ENCODE measurements around the gene COL12A1.
A peak's percentile ranks its signal among the peaks of the same experiment; 100 is the strongest.

Gene COL12A1

GRCh38 chr6:75205776-75206575 lies at the start of gene COL12A1:
Gene COL12A1 (minus strand): TSS chr6:75206053. CDS start chr6:75202792, 3,261 bp downstream.
- peak; percentile 22 for DNase-seq (ENCODE audit: extremely low spot score)
- CTCF ChIA-PET: interaction anchor here (1.0 to 6.6 kb wide), 10 partner anchors 15 to 1472 kb away, joined by 3 to 55 read pairs (median 4); no protein-coding TSS in a partner anchor
- TF ChIP-seq, protein P1, sequence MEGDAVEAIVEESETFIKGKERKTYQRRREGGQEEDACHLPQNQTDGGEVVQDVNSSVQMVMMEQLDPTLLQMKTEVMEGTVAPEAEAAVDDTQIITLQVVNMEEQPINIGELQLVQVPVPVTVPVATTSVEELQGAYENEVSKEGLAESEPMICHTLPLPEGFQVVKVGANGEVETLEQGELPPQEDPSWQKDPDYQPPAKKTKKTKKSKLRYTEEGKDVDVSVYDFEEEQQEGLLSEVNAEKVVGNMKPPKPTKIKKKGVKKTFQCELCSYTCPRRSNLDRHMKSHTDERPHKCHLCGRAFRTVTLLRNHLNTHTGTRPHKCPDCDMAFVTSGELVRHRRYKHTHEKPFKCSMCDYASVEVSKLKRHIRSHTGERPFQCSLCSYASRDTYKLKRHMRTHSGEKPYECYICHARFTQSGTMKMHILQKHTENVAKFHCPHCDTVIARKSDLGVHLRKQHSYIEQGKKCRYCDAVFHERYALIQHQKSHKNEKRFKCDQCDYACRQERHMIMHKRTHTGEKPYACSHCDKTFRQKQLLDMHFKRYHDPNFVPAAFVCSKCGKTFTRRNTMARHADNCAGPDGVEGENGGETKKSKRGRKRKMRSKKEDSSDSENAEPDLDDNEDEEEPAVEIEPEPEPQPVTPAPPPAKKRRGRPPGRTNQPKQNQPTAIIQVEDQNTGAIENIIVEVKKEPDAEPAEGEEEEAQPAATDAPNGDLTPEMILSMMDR (IDR thresholded peaks at IDR 0.05; ENCODE audit: control extremely low read depth, extremely low read depth, low read depth, missing control alignments): no peak
- POLR2A ChIA-PET: no interaction called here

DNA sequence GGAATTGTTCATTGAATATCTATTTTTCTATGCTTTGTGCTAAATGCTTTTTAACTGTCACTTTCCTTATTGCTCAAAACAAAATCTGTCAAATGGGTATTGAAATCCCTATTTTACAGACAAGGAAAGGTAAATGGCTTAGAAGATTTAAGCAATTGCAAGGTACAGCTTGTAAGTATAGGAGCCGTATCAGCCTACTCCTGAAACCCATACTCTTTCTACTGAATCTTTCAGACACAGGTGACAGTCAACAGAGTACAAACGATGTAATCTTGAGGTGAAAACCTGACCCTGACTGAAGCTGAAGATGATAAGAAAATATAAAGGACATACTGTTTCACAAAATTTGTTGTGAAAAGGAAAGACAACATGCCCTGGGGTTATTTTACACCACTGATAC lies 44.7 kb upstream of the COL12A1 start:
- ChIA-PET CTCF (interaction anchor here (0.9 to 2.4 kb wide), 7 partner anchors 10 to 42 kb away, joined by 3 to 11 read pairs (median 3); no protein-coding TSS in a partner anchor), POLR2A (no interaction called here)
- no peak for DNase-seq (ENCODE audit: extremely low spot score)
- TF ChIP-seq, protein P1 (IDR thresholded peaks at IDR 0.05; ENCODE audit: control extremely low read depth, extremely low read depth, low read depth, missing control alignments): no peak

GRCh38 chr6:75249837-75250236 lies 44.0 kb upstream of the COL12A1 start:
- TF ChIP-seq, protein P1 (IDR thresholded peaks at IDR 0.05; ENCODE audit: control extremely low read depth, extremely low read depth, low read depth, missing control alignments): no peak

GRCh38 chr6:75246386-75246785 lies 40.5 kb upstream of the COL12A1 start:
- DNase-seq (ENCODE audit: extremely low spot score): no peak
- CTCF ChIA-PET: no interaction called here
- POLR2A ChIA-PET: no interaction called here
- TF ChIP-seq, protein P1 (IDR thresholded peaks at IDR 0.05; ENCODE audit: control extremely low read depth, extremely low read depth, low read depth, missing control alignments): no peak

More at GRCh38 chr6:75249837-75250236, 44.0 kb upstream of the COL12A1 start:
- CTCF ChIA-PET: interaction anchor here (1.1 to 2.4 kb wide), 6 partner anchors 12 to 41 kb away, joined by 3 to 11 read pairs (median 3); no protein-coding TSS in a partner anchor
- POLR2A ChIA-PET: no interaction called here
- DNase-seq (ENCODE audit: extremely low spot score): no peak

- no peak for DNase-seq (ENCODE audit: extremely low spot score)
- POLR2A ChIA-PET: no interaction called here
- TF ChIP-seq, protein P1 (IDR thresholded peaks at IDR 0.05; ENCODE audit: control extremely low read depth, extremely low read depth, low read depth, missing control alignments): no peak
- CTCF ChIA-PET: interaction anchor here (1.0 to 2.3 kb wide), 4 partner anchors 14 to 34 kb away, joined by 3 to 12 read pairs (median 6); no protein-coding TSS in a partner anchor
Observed at GRCh38 chr6:75244063-75244584, 38.3 kb upstream of the COL12A1 start.

- ChIA-PET POLR2A (no interaction called here), CTCF (interaction anchor here (1.0 to 2.3 kb wide), 4 partner anchors 15 to 34 kb away, joined by 3 to 12 read pairs (median 6); no protein-coding TSS in a partner anchor)
- peak; percentile 84 for DNase-seq (ENCODE audit: extremely low spot score)
- TF ChIP-seq, protein P1 (IDR thresholded peaks at IDR 0.05; ENCODE audit: control extremely low read depth, extremely low read depth, low read depth, missing control alignments): no peak
Observed at GRCh38 chr6:75243333-75244062, 37.6 kb upstream of the COL12A1 start, which contains the start of gene COX7A2. Gene COX7A2 (minus strand): TSS chr6:75243801. CDS start chr6:75243734, 67 bp downstream.
